Measurements from ENCODE around the gene HES6.

HES6 gene

GRCh38 chr2:238226698-238227586 is 12.9 kb downstream of the HES6 start:
- Histone ChIP-seq H3K4me1 (ENCODE audit: insufficient read depth, low read length) (peaks cover 53% of the 10 kb centered on the region), H3K9ac (ENCODE audit: low read length) (no peak overlapping the region), H3K4me3 (ENCODE audit: low read depth in 1 of 2, low read length in 2 of 2) (no peak overlapping the region), H3K27me3 (ENCODE audit: control insufficient read depth in 1 of 2, insufficient read depth in 2 of 2, low read length in 2 of 2) (no peaks in the 10 kb centered on the region), H3K36me3 (ENCODE audit: insufficient read depth, low read length) (no peaks in the 10 kb centered on the region), H3K27ac (ENCODE audit: low read depth, low read length) (peak overlapping the region; percentile 70), H3K9me3 (ENCODE audit: low read length) (no peaks in the 10 kb centered on the region)

- H3K27ac ChIP-seq (ENCODE audit: low read depth, low read length), result peak overlapping the region; percentile 70
- no peak overlapping the region for H3K4me3 ChIP-seq (ENCODE audit: low read depth in 1 of 2, low read length in 2 of 2)
- H3K4me1 ChIP-seq (ENCODE audit: insufficient read depth, low read length), result peaks cover 48% of the 10 kb centered on the region
- no peak overlapping the region for H3K9ac ChIP-seq (ENCODE audit: low read length)
- H3K27me3 ChIP-seq (ENCODE audit: control insufficient read depth in 1 of 2, insufficient read depth in 2 of 2, low read length in 2 of 2), result no peaks in the 10 kb centered on the region
- no peaks in the 10 kb centered on the region for H3K9me3 ChIP-seq (ENCODE audit: low read length)
- H3K36me3 ChIP-seq (ENCODE audit: insufficient read depth, low read length), result no peaks in the 10 kb centered on the region
Observed at GRCh38 chr2:238225911-238226697, 13.7 kb downstream of the HES6 start.

- H3K4me1 ChIP-seq (ENCODE audit: insufficient read depth, low read length), result peaks cover 44% of the 10 kb centered on the region
- H3K36me3 ChIP-seq (ENCODE audit: insufficient read depth, low read length), result no peaks in the 10 kb centered on the region
- H3K9ac ChIP-seq (ENCODE audit: low read length), result no peak overlapping the region
- H3K9me3 ChIP-seq (ENCODE audit: low read length), result no peaks in the 10 kb centered on the region
- H3K27ac ChIP-seq (ENCODE audit: low read depth, low read length), result peak overlapping the region; percentile 70
- no peak overlapping the region for H3K4me3 ChIP-seq (ENCODE audit: low read depth in 1 of 2, low read length in 2 of 2)
- no peaks in the 10 kb centered on the region for H3K27me3 ChIP-seq (ENCODE audit: control insufficient read depth in 1 of 2, insufficient read depth in 2 of 2, low read length in 2 of 2)
Observed at GRCh38 chr2:238225121-238225520, 14.7 kb downstream of the HES6 start.

GRCh38 chr2:238224356-238225035 is 15.3 kb downstream of the HES6 start:
- Histone ChIP-seq H3K4me3 (ENCODE audit: low read depth in 1 of 2, low read length in 2 of 2) (no peak overlapping the region), H3K27ac (ENCODE audit: low read depth, low read length) (no peak overlapping the region), H3K27me3 (ENCODE audit: control insufficient read depth in 1 of 2, insufficient read depth in 2 of 2, low read length in 2 of 2) (no peaks in the 10 kb centered on the region), H3K4me1 (ENCODE audit: insufficient read depth, low read length) (peaks cover 38% of the 10 kb centered on the region), H3K9me3 (ENCODE audit: low read length) (no peaks in the 10 kb centered on the region), H3K36me3 (ENCODE audit: insufficient read depth, low read length) (no peaks in the 10 kb centered on the region), H3K9ac (ENCODE audit: low read length) (no peak overlapping the region)

- peak overlapping the region in 1 of 2 donors; percentile 30 for H3K4me3 ChIP-seq (ENCODE audit: low read depth in 1 of 2, low read length in 2 of 2)
- H3K4me1 ChIP-seq (ENCODE audit: insufficient read depth, low read length), result peaks cover 12% of the 10 kb centered on the region
- no peak overlapping the region for H3K9ac ChIP-seq (ENCODE audit: low read length)
- H3K36me3 ChIP-seq (ENCODE audit: insufficient read depth, low read length), result no peaks in the 10 kb centered on the region
- H3K27ac ChIP-seq (ENCODE audit: low read depth, low read length), result peak overlapping the region; percentile 35
- no peaks in the 10 kb centered on the region for H3K9me3 ChIP-seq (ENCODE audit: low read length)
- no peaks in the 10 kb centered on the region for H3K27me3 ChIP-seq (ENCODE audit: control insufficient read depth in 1 of 2, insufficient read depth in 2 of 2, low read length in 2 of 2)
Observed at GRCh38 chr2:238220892-238221521, 18.8 kb downstream of the HES6 start.

GRCh38 chr2:238220274-238220891 is 19.5 kb downstream of the HES6 start:
- no peak overlapping the region for H3K27ac ChIP-seq (ENCODE audit: low read depth, low read length)
- no peaks in the 10 kb centered on the region for H3K27me3 ChIP-seq (ENCODE audit: control insufficient read depth in 1 of 2, insufficient read depth in 2 of 2, low read length in 2 of 2)
- H3K36me3 ChIP-seq (ENCODE audit: insufficient read depth, low read length), result no peaks in the 10 kb centered on the region
- no peak overlapping the region for H3K4me3 ChIP-seq (ENCODE audit: low read depth in 1 of 2, low read length in 2 of 2)
- H3K9me3 ChIP-seq (ENCODE audit: low read length), result no peaks in the 10 kb centered on the region
- H3K9ac ChIP-seq (ENCODE audit: low read length), result no peak overlapping the region
- peaks cover 6% of the 10 kb centered on the region for H3K4me1 ChIP-seq (ENCODE audit: insufficient read depth, low read length)

- H3K4me1 ChIP-seq (ENCODE audit: insufficient read depth, low read length), result peaks cover 5% of the 10 kb centered on the region
Observed at GRCh38 chr2:238216651-238217184, 23.1 kb downstream of the HES6 start.

GRCh38 chr2:238207006-238207405 is 32.8 kb downstream of the HES6 start:
- H3K9me3 ChIP-seq (ENCODE audit: low read length), result no peaks in the 10 kb centered on the region
- H3K27ac ChIP-seq (ENCODE audit: low read depth, low read length), result no peak overlapping the region
- H3K4me1 ChIP-seq (ENCODE audit: insufficient read depth, low read length), result peaks cover 13% of the 10 kb centered on the region
- no peak overlapping the region for H3K9ac ChIP-seq (ENCODE audit: low read length)
- no peaks in the 10 kb centered on the region for H3K27me3 ChIP-seq (ENCODE audit: control insufficient read depth in 1 of 2, insufficient read depth in 2 of 2, low read length in 2 of 2)
- H3K36me3 ChIP-seq (ENCODE audit: insufficient read depth, low read length), result no peaks in the 10 kb centered on the region
- no peak overlapping the region for H3K4me3 ChIP-seq (ENCODE audit: low read depth in 1 of 2, low read length in 2 of 2)

More at GRCh38 chr2:238216651-238217184, 23.1 kb downstream of the HES6 start:
- Histone ChIP-seq H3K4me3 (ENCODE audit: low read depth in 1 of 2, low read length in 2 of 2) (no peak overlapping the region), H3K9ac (ENCODE audit: low read length) (no peak overlapping the region), H3K9me3 (ENCODE audit: low read length) (no peaks in the 10 kb centered on the region), H3K36me3 (ENCODE audit: insufficient read depth, low read length) (no peaks in the 10 kb centered on the region), H3K27ac (ENCODE audit: low read depth, low read length) (no peak overlapping the region), H3K27me3 (ENCODE audit: control insufficient read depth in 1 of 2, insufficient read depth in 2 of 2, low read length in 2 of 2) (no peaks in the 10 kb centered on the region)

- H3K9ac ChIP-seq (ENCODE audit: low read length), result peak overlapping the region; percentile 80
- H3K4me1 ChIP-seq (ENCODE audit: insufficient read depth, low read length), result peaks cover 35% of the 10 kb centered on the region
- no peaks in the 10 kb centered on the region for H3K36me3 ChIP-seq (ENCODE audit: insufficient read depth, low read length)
- H3K9me3 ChIP-seq (ENCODE audit: low read length), result no peaks in the 10 kb centered on the region
- H3K4me3 ChIP-seq (ENCODE audit: low read depth in 1 of 2, low read length in 2 of 2), result peak overlapping the region; percentile 55 to 75
- peak overlapping the region; percentile 93 for H3K27ac ChIP-seq (ENCODE audit: low read depth, low read length)
- H3K27me3 ChIP-seq (ENCODE audit: control insufficient read depth in 1 of 2, insufficient read depth in 2 of 2, low read length in 2 of 2), result no peaks in the 10 kb centered on the region
Observed at GRCh38 chr2:238203973-238204683, 35.7 kb downstream of the HES6 start.
